Head of caudate nucleus (tissue), 42 donors: Measurements from ENCODE around the gene OXCT1.

Source experiments
- DNase-seq, 42 donors: peaks; one replicate each; pipeline versions ENCODE4 v3.0.0 to v3.0.0-alpha.2; 2020 to 2021; ENCODE audit warnings: mixed read lengths in 7 of 42
- intact Hi-C: fragments of 100-400 bp; cut with DNase I; formaldehyde crosslinking; loops from one replicate; pipeline ENCODE4 v1.15.0; 2022

The OXCT1 gene

GRCh38 chr5:41681840-41682239 is 188.4 kb downstream of the OXCT1 start:
- DNase-seq: no peak

More at GRCh38 chr5:41681840-41682239, 188.4 kb downstream of the OXCT1 start:
- intact Hi-C loops: no loop called here
